ENCODE measurements around the gene ADAMTS2.

Gene ADAMTS2

GRCh38 chr5:179268399-179268952 is 76.8 kb downstream of the ADAMTS2 start:
- DNase-seq, result no peak

- no peak for DNase-seq
These were observed 77.6 kb downstream of the ADAMTS2 start for GRCh38 chr5:179267671-179268083.

- DNase-seq, result no peak
These were observed 78.1 kb downstream of the ADAMTS2 start for GRCh38 chr5:179267071-179267670.

GRCh38 chr5:179266291-179267070 is 78.8 kb downstream of the ADAMTS2 start:
- no peak for DNase-seq

GRCh38 chr5:179265514-179266290 is 79.6 kb downstream of the ADAMTS2 start:
- DNase-seq, result peak in 14 of 56 donors; percentile 6 to 57 (median 42)

GRCh38 chr5:179264783-179265513 is 80.3 kb downstream of the ADAMTS2 start:
- DNase-seq, result no peak

- DNase-seq, result no peak
These were observed 81.0 kb downstream of the ADAMTS2 start for GRCh38 chr5:179264053-179264782.

GRCh38 chr5:179263391-179264052 is 81.7 kb downstream of the ADAMTS2 start:
- no peak for DNase-seq

GRCh38 chr5:179262126-179262920 is 82.9 kb downstream of the ADAMTS2 start:
- no peak for DNase-seq

- peak in 8 of 56 donors; percentile 7 to 60 (median 30) for DNase-seq
These were observed 83.7 kb downstream of the ADAMTS2 start for GRCh38 chr5:179261301-179262125.

GRCh38 chr5:179260324-179261070 is 84.8 kb downstream of the ADAMTS2 start:
- DNase-seq, result no peak

GRCh38 chr5:179259731-179260323 is 85.4 kb downstream of the ADAMTS2 start:
- no peak for DNase-seq

- no peak for DNase-seq
These were observed 86.1 kb downstream of the ADAMTS2 start for GRCh38 chr5:179258922-179259730.

- no peak for DNase-seq
These were observed 87.0 kb downstream of the ADAMTS2 start for GRCh38 chr5:179258001-179258921.

GRCh38 chr5:179257176-179257682 is 88.0 kb downstream of the ADAMTS2 start:
- no peak for DNase-seq

Measured in amygdala (tissue), 56 donors.